ENCODE measurements around the gene TMEM270. TPM values are rescaled to one million over a fixed set of nuclear protein-coding genes. Genes with fewer than 3 reads are reported as not detected.

The TMEM270 gene
- total and polyA plus RNA-seq, 2 of the 8 experiments (the other 6 are each of a cell fraction or from before 2014, with no cell fraction given) = 0.26 TPM; not detected in 1

DNA sequence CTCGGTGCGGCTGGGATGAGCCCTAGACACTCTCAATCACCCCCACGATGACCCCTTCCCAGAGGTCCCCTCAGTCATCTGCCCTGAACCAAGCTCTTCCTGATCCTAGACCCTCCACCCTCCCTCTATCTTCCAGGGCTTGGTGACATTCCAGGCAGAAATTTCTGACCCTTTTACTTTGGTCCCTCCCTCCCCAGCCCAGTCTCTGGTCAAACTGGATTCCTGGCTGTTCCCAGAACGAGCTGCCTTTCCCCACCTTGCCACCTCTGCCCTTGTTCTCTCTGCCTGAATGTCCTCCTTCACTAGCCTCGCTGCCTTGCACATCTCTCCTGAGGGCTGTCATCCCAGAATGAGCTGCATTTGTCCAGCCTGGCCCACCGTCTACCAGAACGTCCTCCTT is 31.5 kb upstream of the TMEM270 start:
- CTCF ChIA-PET (ENCODE audit: partially characterized antibody) = interaction anchor here (0.6 to 5.5 kb wide), 10 partner anchors 10 to 101 kb away, joined by 3 to 65 read pairs (median 6); partner anchors contain the start of genes CLDN3 and METTL27
- Histone ChIP-seq H3K79me1 (ENCODE audit: low read depth, low read length) (peaks cover 5% of the 10 kb centered on the region; the same call in 1 of the 2 replicates), H2BK15ac (ENCODE audit: low read length) (peak overlapping the region; percentile 98; the same call in 1 of the 2 replicates), H3K18ac (ENCODE audit: extremely low read depth, low read length) (peak overlapping the region; percentile 81; the same call in 1 of the 2 replicates), H2BK12ac (ENCODE audit: low read depth, low read length) (peak overlapping the region; percentile 97), H2AK5ac (ENCODE audit: low read depth, low read length) (peak overlapping the region; percentile 84), H4K91ac (replicated peaks; ENCODE audit: insufficient read length, low read length) (peak overlapping the region; percentile 77), H3K9ac (replicated peaks in 1 of 4; ENCODE audit: extremely low read depth in 1 of 4, low read depth in 3 of 4, low read length in 3 of 4) (no peak overlapping the region), H2BK5ac (ENCODE audit: low read depth, low read length) (peak overlapping the region; percentile 79), H3K4me2 (ENCODE audit: insufficient read depth in 1 of 2, low read depth in 2 of 2, low read length in 2 of 2) (peak overlapping the region; percentile 28 to 63; a peak in 2 of 4 replicates), H2AFZ (ENCODE audit: low read length) (no peak overlapping the region), H3K4me1 (replicated peaks in 1 of 4; ENCODE audit: control insufficient read depth in 3 of 4, insufficient read depth in 4 of 4, low read length in 3 of 4) (peaks cover 22 to 56% (median 43%) of the 10 kb centered on the region in 4 experiments), H4K20me1 (replicated peaks in 1 of 2; ENCODE audit: control insufficient read depth in 1 of 2, insufficient read depth in 2 of 2, low read length in 2 of 2) (no peaks in the 10 kb centered on the region), H3K4ac (replicated peaks; ENCODE audit: insufficient read length, low read depth, low read length) (peak overlapping the region; percentile 81), H3K56ac (replicated peaks; ENCODE audit: insufficient read length, low read depth, low read length) (no peak overlapping the region), H3K79me2 (ENCODE audit: control insufficient read depth in 1 of 2, insufficient read depth in 2 of 2, low read length in 2 of 2) (no peaks in the 10 kb centered on the region; a peak in 1 of 4 replicates), H4K8ac (ENCODE audit: extremely low read depth, insufficient read depth, low read length) (no peak overlapping the region), H4K5ac (ENCODE audit: insufficient read length, low read depth, low read length) (no peak overlapping the region), H3K23me2 (ENCODE audit: low read depth, low read length) (peaks cover 17% of the 10 kb centered on the region; the same call in 1 of the 2 replicates), H3K23ac (ENCODE audit: insufficient read length) (no peak overlapping the region), H3K27ac (ENCODE audit: low read depth, low read length) (no peak overlapping the region), H2BK120ac (replicated peaks; ENCODE audit: low read depth, low read length) (peak overlapping the region; percentile 80), H2BK20ac (ENCODE audit: low read length) (peak overlapping the region; percentile 99), H3K4me3 (ENCODE audit: extremely low read depth in 1 of 4, insufficient read depth in 2 of 4, low read depth in 3 of 4, low read length in 4 of 4) (peak overlapping the region in 1 of 4 experiments; percentile 59; a peak in 2 of 8 replicates), H3K14ac (ENCODE audit: insufficient read length) (no peak overlapping the region), H3K27me3 (replicated peaks in 1 of 4; ENCODE audit: control insufficient read depth in 3 of 4, extremely low read depth in 1 of 4, insufficient read depth in 3 of 4, low read length in 3 of 4) (peaks cover 0 to 4% (median 0%) of the 10 kb centered on the region in 4 experiments; a peak in 2 of 7 replicates), H3K36me3 (ENCODE audit: control insufficient read depth in 2 of 4, insufficient read depth in 4 of 4, low read length in 3 of 4) (no peaks in the 10 kb centered on the region; a peak in 1 of 8 replicates), H3K9me3 (ENCODE audit: insufficient read depth in 2 of 2, low read depth in 1 of 2, low read length in 1 of 2) (peaks cover 2% of the 10 kb centered on the region in 2 experiments; a peak in 2 of 4 replicates)
- WGBS, 2 experiments (ENCODE audit: extremely low coverage in 1 of 2, insufficient coverage in 1 of 2, insufficient read length in 1 of 2, insufficient replicate concordance in 2 of 2, low coverage in 1 of 2, low lambda C conversion rate in 2 of 2, missing lambda C conversion rate in 1 of 2) = 67% methylated on average over 7 of the region's 7 CpGs; no CpG with 5 or more reads in 1 of the 2 experiments
- POLR2A ChIA-PET (ENCODE audit: partially characterized antibody) = interaction anchor here (0.6 to 6.8 kb wide), 8 partner anchors 8 to 307 kb away, joined by 3 to 96 read pairs (median 17); partner anchors contain the start of genes ABHD11, BAZ1B and METTL27
- FAIRE-seq = no peak
- DNase-seq (ENCODE audit: low read depth in 1 of 2, low spot score in 2 of 2) = no peak
- TF ChIP-seq, protein P1, sequence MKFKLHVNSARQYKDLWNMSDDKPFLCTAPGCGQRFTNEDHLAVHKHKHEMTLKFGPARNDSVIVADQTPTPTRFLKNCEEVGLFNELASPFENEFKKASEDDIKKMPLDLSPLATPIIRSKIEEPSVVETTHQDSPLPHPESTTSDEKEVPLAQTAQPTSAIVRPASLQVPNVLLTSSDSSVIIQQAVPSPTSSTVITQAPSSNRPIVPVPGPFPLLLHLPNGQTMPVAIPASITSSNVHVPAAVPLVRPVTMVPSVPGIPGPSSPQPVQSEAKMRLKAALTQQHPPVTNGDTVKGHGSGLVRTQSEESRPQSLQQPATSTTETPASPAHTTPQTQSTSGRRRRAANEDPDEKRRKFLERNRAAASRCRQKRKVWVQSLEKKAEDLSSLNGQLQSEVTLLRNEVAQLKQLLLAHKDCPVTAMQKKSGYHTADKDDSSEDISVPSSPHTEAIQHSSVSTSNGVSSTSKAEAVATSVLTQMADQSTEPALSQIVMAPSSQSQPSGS (IDR thresholded peaks at IDR 0.05; ENCODE audit: low read length) = no peak
- TF ChIP-seq POLR2A (IDR thresholded peaks at IDR 0.05; ENCODE audit: control extremely low read depth in 1 of 2, low read depth in 2 of 2, low read length in 2 of 2) (0 out of 3 replicates have a peak, but pooled peaks of 1 of the 2 experiments have one; percentile 2), KDM1A (IDR thresholded peaks at IDR 0.05; ENCODE audit: borderline replicate concordance, low read length) (no peak), ZNF274 (IDR thresholded peaks at IDR 0.05; ENCODE audit: borderline replicate concordance, extremely low read depth, low read length) (no peak), TAF1 (IDR thresholded peaks at IDR 0.05; ENCODE audit: low read depth, low read length) (0 out of 2 replicates have a peak, but pooled peaks have one; percentile 15), TEAD4 (IDR thresholded peaks at IDR 0.05; ENCODE audit: low read depth, low read length) (peak; percentile 71; the same call in 1 of the 2 replicates), SIRT6 (IDR thresholded peaks at IDR 0.05; ENCODE audit: low read length) (no peak)
- TF ChIP-seq, protein P2, sequence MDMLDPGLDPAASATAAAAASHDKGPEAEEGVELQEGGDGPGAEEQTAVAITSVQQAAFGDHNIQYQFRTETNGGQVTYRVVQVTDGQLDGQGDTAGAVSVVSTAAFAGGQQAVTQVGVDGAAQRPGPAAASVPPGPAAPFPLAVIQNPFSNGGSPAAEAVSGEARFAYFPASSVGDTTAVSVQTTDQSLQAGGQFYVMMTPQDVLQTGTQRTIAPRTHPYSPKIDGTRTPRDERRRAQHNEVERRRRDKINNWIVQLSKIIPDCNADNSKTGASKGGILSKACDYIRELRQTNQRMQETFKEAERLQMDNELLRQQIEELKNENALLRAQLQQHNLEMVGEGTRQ (IDR thresholded peaks at IDR 0.05; ENCODE audit: low read length) = 0 out of 2 replicates have a peak, but pooled peaks have one; percentile 1
- TF ChIP-seq, protein P3, sequence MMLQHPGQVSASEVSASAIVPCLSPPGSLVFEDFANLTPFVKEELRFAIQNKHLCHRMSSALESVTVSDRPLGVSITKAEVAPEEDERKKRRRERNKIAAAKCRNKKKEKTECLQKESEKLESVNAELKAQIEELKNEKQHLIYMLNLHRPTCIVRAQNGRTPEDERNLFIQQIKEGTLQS (IDR thresholded peaks at IDR 0.05; ENCODE audit: insufficient read depth, low read depth, low read length) = no peak
